H9 (cell line): ENCODE results near the gene OSBP2. TPM values are rescaled to one million over a fixed set of nuclear protein-coding genes. Genes with fewer than 3 reads are reported as not detected.

ENCODE experiments used
- DNase-seq: peaks from one replicate; pipeline ENCODE4 v3.0.0-alpha.2; 2017
- H2AFZ ChIP-seq: one replicate; pipeline ENCODE4 v1.6.1; 2013; ENCODE audit warnings: mild to moderate bottlenecking, low read length, control low read depth, moderate library complexity
- H2AK5ac ChIP-seq: 2 replicates; pipeline ENCODE4 v1.6.1; 2013; ENCODE audit warnings: low read length, control low read depth, mixed read lengths; ENCODE audit not compliant: insufficient read length
- H2BK120ac ChIP-seq: one replicate; pipeline ENCODE4 v1.6.1; 2013; ENCODE audit warnings: low read depth, mild to moderate bottlenecking, low read length, control low read depth, inconsistent platforms; ENCODE audit not compliant: poor library complexity, severe bottlenecking
- H2BK12ac ChIP-seq: 2 replicates; pipeline ENCODE4 v1.6.1; 2013; ENCODE audit warnings: low read length, control low read depth, mixed read lengths, low read depth; ENCODE audit not compliant: insufficient read length
- H2BK15ac ChIP-seq: 2 replicates; pipeline ENCODE4 v1.6.1; 2013; ENCODE audit warnings: low read depth, low read length, control low read depth
- H2BK20ac ChIP-seq: one replicate; pipeline ENCODE4 v1.6.1; 2013; ENCODE audit warnings: low read depth, mild to moderate bottlenecking, low read length, control low read depth, inconsistent platforms; ENCODE audit not compliant: poor library complexity, severe bottlenecking
- H2BK5ac ChIP-seq: 2 replicates; pipeline ENCODE4 v1.6.1; 2013; ENCODE audit warnings: low read length, control low read depth, mixed read lengths; ENCODE audit not compliant: insufficient read length
- H3K14ac ChIP-seq: 2 replicates; pipeline ENCODE4 v1.6.1; 2013; ENCODE audit warnings: low read length, control low read depth; ENCODE audit not compliant: insufficient read depth
- H3K18ac ChIP-seq: 2 replicates; pipeline ENCODE4 v1.6.1; 2013; ENCODE audit warnings: low read depth, mild to moderate bottlenecking, mixed read lengths, low read length, control low read depth; ENCODE audit not compliant: insufficient read length
- H3K23ac ChIP-seq: 2 replicates; pipeline ENCODE4 v1.6.1; 2013; ENCODE audit warnings: low read length, control low read depth, mixed read lengths, low read depth; ENCODE audit not compliant: insufficient read length
- H3K23me2 ChIP-seq: 2 replicates; pipeline ENCODE4 v1.6.1; 2013; ENCODE audit warnings: low read depth, mild to moderate bottlenecking, mixed read lengths, low read length, control low read depth; ENCODE audit not compliant: insufficient read length, poor library complexity, severe bottlenecking
- H3K27ac ChIP-seq: 2 replicates; pipeline ENCODE4 v1.5.1; 2013; ENCODE audit warnings: low read length, control low read depth, mixed read lengths, low read depth; ENCODE audit not compliant: insufficient read length
- H3K27me3 ChIP-seq: 2 replicates; pipeline ENCODE4 v1.6.1; 2013; ENCODE audit warnings: low read length, control low read depth, inconsistent platforms; ENCODE audit not compliant: insufficient read depth
- H3K4ac ChIP-seq: 2 replicates; pipeline ENCODE4 v1.6.1; 2013; ENCODE audit warnings: low read depth, mild to moderate bottlenecking, control low read depth, inconsistent platforms, low read length, moderate library complexity
- H3K4me1 ChIP-seq: 2 replicates; pipeline ENCODE4 v1.6.1; 2013; ENCODE audit warnings: low read length, control low read depth, inconsistent platforms; ENCODE audit not compliant: insufficient read depth
- H3K4me2 ChIP-seq: 2 replicates; pipeline ENCODE4 v1.6.1; 2013; ENCODE audit warnings: low read length, control low read depth, mixed read lengths; ENCODE audit not compliant: insufficient read length, insufficient read depth
- H3K56ac ChIP-seq: 2 replicates; pipeline ENCODE4 v1.6.1; 2013; ENCODE audit warnings: low read depth, mild to moderate bottlenecking, mixed read lengths, low read length, control low read depth; ENCODE audit not compliant: insufficient read length
- H3K79me1 ChIP-seq: 2 replicates; pipeline ENCODE4 v1.6.1; 2013; ENCODE audit warnings: low read depth, mild to moderate bottlenecking, moderate library complexity, low read length, control low read depth, inconsistent platforms; ENCODE audit not compliant: insufficient read depth, poor library complexity, severe bottlenecking
- H3K79me2 ChIP-seq: 2 replicates; pipeline ENCODE4 v1.6.1; 2013; ENCODE audit warnings: low read length, control low read depth, inconsistent platforms; ENCODE audit not compliant: insufficient read depth
- H3K9ac ChIP-seq: 2 replicates; pipeline ENCODE4 v1.6.1; 2013; ENCODE audit warnings: low read length, control low read depth, mixed read lengths; ENCODE audit not compliant: insufficient read length; ENCODE audit errors: extremely low read depth
- H3K9me3 ChIP-seq: one replicate; pipeline ENCODE4 v1.6.1; 2013; ENCODE audit warnings: low read depth, low read length, inconsistent platforms; ENCODE audit not compliant: control insufficient read depth
- H3T11ph ChIP-seq: one replicate; pipeline ENCODE4 v1.6.1; 2013; ENCODE audit warnings: mild to moderate bottlenecking, low read length, control low read depth, inconsistent platforms
- H4K20me1 ChIP-seq: one replicate; pipeline ENCODE4 v1.6.1; 2013; ENCODE audit not compliant: control insufficient read depth, insufficient read length, insufficient read depth
- H4K5ac ChIP-seq: 2 replicates; pipeline ENCODE4 v1.6.1; 2013; ENCODE audit warnings: low read depth, mild to moderate bottlenecking, mixed read lengths, low read length, control low read depth; ENCODE audit not compliant: insufficient read length
- H4K8ac ChIP-seq: replicated peaks from 2 replicates; pipeline ENCODE4 v1.6.1; 2013; ENCODE audit warnings: low read length, control low read depth, mixed read lengths, low read depth; ENCODE audit not compliant: insufficient read length
- H4K91ac ChIP-seq: 2 replicates; pipeline ENCODE4 v1.6.1; 2013; ENCODE audit warnings: low read depth, mild to moderate bottlenecking, moderate library complexity, mixed read lengths, low read length, control low read depth; ENCODE audit not compliant: insufficient read length
- H3K27ac Mint-ChIP-seq, 3 experiments: 2 replicates in 2 of 3; 3 replicates in 1 of 3; pipeline ENCODE4 v1.8.0; 2020 to 2021; ENCODE audit warnings: mixed read lengths in 3 of 3, mild to moderate bottlenecking in 1 of 3, moderate library complexity in 1 of 3
- H3K27me3 Mint-ChIP-seq: 2 replicates; pipeline ENCODE4 v1.8.0; 2021; ENCODE audit warnings: low read depth, mild to moderate bottlenecking, moderate library complexity, mixed read lengths
- H3K36me3 Mint-ChIP-seq, 3 experiments: 2 replicates in 2 of 3; 3 replicates in 1 of 3; pipeline ENCODE4 v1.8.0; 2020 to 2021; ENCODE audit warnings: low read depth in 3 of 3, mixed read lengths in 3 of 3; ENCODE audit not compliant: insufficient read depth in 1 of 3
- H3K4me1 Mint-ChIP-seq, 2 experiments: 2 replicates each; pipeline ENCODE4 v1.8.0; 2020; ENCODE audit warnings: mixed read lengths in 2 of 2
- H3K4me3 Mint-ChIP-seq, 2 experiments: 2 replicates in 1 of 2; 3 replicates in 1 of 2; pipeline ENCODE4 v1.8.0; 2020 to 2021; ENCODE audit warnings: mild to moderate bottlenecking in 2 of 2, mixed read lengths in 2 of 2, moderate library complexity in 1 of 2
- H3K9me3 Mint-ChIP-seq, 2 experiments: 2 replicates in 1 of 2; 3 replicates in 1 of 2; pipeline ENCODE4 v1.8.0; 2020; ENCODE audit warnings: mild to moderate bottlenecking in 2 of 2, mixed read lengths in 2 of 2, moderate library complexity in 1 of 2
- CTCF ChIP-seq: fragments of 200-600 bp; sonication (generic); conservative IDR thresholded peaks from 3 replicates; pipeline ENCODE4 v1.8.0; 2021; ENCODE audit warnings: antibody characterized with exemption, mild to moderate bottlenecking
- WGBS: extraction: QIAGEN DNeasy Blood & Tissue Kit; methylation state at CpG from one replicate; pipeline ENCODE4 v1.1.7; 2013; ENCODE audit warnings: missing lambda C conversion rate, low lambda C conversion rate, mixed read lengths; ENCODE audit not compliant: insufficient read length; ENCODE audit errors: extremely low coverage; 5-methylcytosine and 5-hydroxymethylcytosine counted together
- total RNA-seq: library from RNA; stranded (reverse); gene quantifications from 2 replicates; pipeline ENCODE4 v1.2.1, GENCODE V29; 2021

The OSBP2 gene
- total RNA-seq, 1 experiment from 2014 or later: 3.4 TPM

- no peak for DNase-seq
- Histone ChIP-seq H2BK12ac (no peak overlapping the region), H3K79me2 (no peaks in the 10 kb centered on the region), H3K56ac (no peak overlapping the region), H4K91ac (no peak overlapping the region), H3K18ac (no peak overlapping the region), H3K27me3 (no peaks in the 10 kb centered on the region), H3K23me2 (no peaks in the 10 kb centered on the region), H4K5ac (no peak overlapping the region), H3K4me2 (no peak overlapping the region), H4K8ac (no peak overlapping the region), H3K4me1 (no peaks in the 10 kb centered on the region; the same call in 1 of the 2 replicates), H3T11ph (no peak overlapping the region), H2AFZ (no peak overlapping the region), H2BK120ac (no peak overlapping the region), H3K27ac (no peak overlapping the region), H2AK5ac (no peak overlapping the region), H3K9ac (no peak overlapping the region), H3K23ac (no peak overlapping the region), H3K9me3 (no peaks in the 10 kb centered on the region), H2BK15ac (no peak overlapping the region), H3K14ac (no peak overlapping the region), H3K79me1 (no peaks in the 10 kb centered on the region), H2BK5ac (no peak overlapping the region), H2BK20ac (no peak overlapping the region), H4K20me1 (no peaks in the 10 kb centered on the region), H3K4ac (no peak overlapping the region)
- no CpG with 5 or more reads among the region's 9 CpGs for WGBS
- Mint-ChIP-seq H3K27ac (no peak overlapping the region; a peak in 1 of 7 replicates), H3K4me3 (no peak overlapping the region), H3K4me1 (peaks cover 25 to 27% of the 10 kb centered on the region in 2 experiments), H3K9me3 (no peaks in the 10 kb centered on the region; a peak in 1 of 5 replicates), H3K27me3 (no peaks in the 10 kb centered on the region), H3K36me3 (peaks cover 3 to 11% (median 5%) of the 10 kb centered on the region in 3 experiments; a peak in 4 of 7 replicates)
- TF ChIP-seq CTCF: no peak
Measured at GRCh38 chr22:30889996-30890480, 195.4 kb downstream of the OSBP2 start.
